Retinal pigment epithelial cell (primary cell): ENCODE data around the gene REEP6.

ENCODE experiments used
- DNase-seq: peaks from one replicate; pipeline ENCODE4 v3.0.0-alpha.2; 2010; ENCODE audit warnings: low read depth
- H3K4me3 ChIP-seq: 2 replicates; pipeline ENCODE4 v1.5.1; 2011; ENCODE audit warnings: mild to moderate bottlenecking, low read length, control low read depth, moderate library complexity
- CTCF ChIP-seq: conservative IDR thresholded peaks from 2 replicates; pipeline ENCODE4 v1.5.1; 2011; ENCODE audit warnings: low read depth, low read length, control low read depth, inconsistent platforms

Gene REEP6

GRCh38 chr19:1453525-1454364, 37.2 kb upstream of the REEP6 start:
- H3K4me3 ChIP-seq: no peak overlapping the region
- peak; percentile 10 for TF ChIP-seq CTCF
- DNase-seq: peak; percentile 72

GRCh38 chr19:1455002-1455335, 36.0 kb upstream of the REEP6 start:
- no peak overlapping the region for H3K4me3 ChIP-seq
- DNase-seq: no peak
- no peak for TF ChIP-seq CTCF

- TF ChIP-seq CTCF: no peak
- no peak for DNase-seq
- no peak overlapping the region for H3K4me3 ChIP-seq
Measured at GRCh38 chr19:1455336-1456120, 35.5 kb upstream of the REEP6 start.

- no peak overlapping the region for H3K4me3 ChIP-seq
- DNase-seq: no peak
- TF ChIP-seq CTCF: no peak
Measured at GRCh38 chr19:1456121-1456900, 34.7 kb upstream of the REEP6 start.

GRCh38 chr19:1457031-1457739, 33.8 kb upstream of the REEP6 start:
- H3K4me3 ChIP-seq: no peak overlapping the region
- no peak for DNase-seq
- TF ChIP-seq CTCF: peak; percentile 8

- DNase-seq: no peak
- no peak for TF ChIP-seq CTCF
- no peak overlapping the region for H3K4me3 ChIP-seq
Measured at GRCh38 chr19:1457892-1458291, 33.1 kb upstream of the REEP6 start.
